Fibroblast of lung (primary cell): ENCODE data around the gene NUDT22.

Source experiments
- CTCF ChIP-seq, 2 donors: IDR thresholded peaks in 1 of 2; conservative IDR thresholded peaks in 1 of 2; 1 replicate in 1 of 2; 2 replicates in 1 of 2; pipeline ENCODE4 v1.5.1; 2011 to 2012; ENCODE audit warnings: low read length in 2 of 2, control low read depth in 1 of 2, inconsistent platforms in 1 of 2, low read depth in 1 of 2, mild to moderate bottlenecking in 1 of 2
- EZH2 ChIP-seq: IDR thresholded peaks from 2 replicates; pipeline ENCODE4 v1.5.1; 2012; ENCODE audit warnings: low read length, control low read depth, mild to moderate bottlenecking; ENCODE audit errors: missing control alignments

GRCh38 chr11:64198511-64198910, 27.6 kb upstream of the NUDT22 start:
- TF ChIP-seq EZH2 (no peak), CTCF (conservative IDR thresholded peaks at IDR 0.05 in 1 of 2, IDR thresholded peaks at IDR 0.05 in 1 of 2; ENCODE audit: low read depth in 1 of 2, low read length in 2 of 2) (no peak)
